ENCODE data around the gene PARVB.
A peak's percentile ranks its signal among the peaks of the same experiment; 100 is the strongest.

PARVB gene

DNA sequence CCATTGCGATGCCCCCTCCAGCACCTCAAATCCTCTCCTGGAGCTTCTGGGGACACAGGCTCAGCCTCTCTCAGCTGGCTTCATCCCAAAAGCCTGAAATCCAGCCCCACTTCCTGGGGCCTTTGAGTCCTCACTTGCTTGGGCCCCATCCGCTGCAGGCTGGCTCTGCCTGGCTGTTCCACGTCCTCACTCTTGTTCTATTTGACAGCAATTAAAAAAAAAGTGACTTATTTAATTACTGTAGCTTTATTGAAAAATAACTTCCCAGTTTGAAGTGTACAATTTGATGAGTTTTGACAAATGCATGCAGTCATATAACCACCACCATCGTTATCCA is 183.8 kb downstream of the PARVB start:
- ChIA-PET POLR2A (ENCODE audit: low non-redundant PET) (no interaction called here), CTCF (no interaction called here)
- no peak for TF ChIP-seq CTCF (conservative IDR thresholded peaks at IDR 0.05; ENCODE audit: low read depth)
- no peak for DNase-seq (ENCODE audit: low spot score)
- H3K27ac ChIP-seq: no peak overlapping the region

DNA sequence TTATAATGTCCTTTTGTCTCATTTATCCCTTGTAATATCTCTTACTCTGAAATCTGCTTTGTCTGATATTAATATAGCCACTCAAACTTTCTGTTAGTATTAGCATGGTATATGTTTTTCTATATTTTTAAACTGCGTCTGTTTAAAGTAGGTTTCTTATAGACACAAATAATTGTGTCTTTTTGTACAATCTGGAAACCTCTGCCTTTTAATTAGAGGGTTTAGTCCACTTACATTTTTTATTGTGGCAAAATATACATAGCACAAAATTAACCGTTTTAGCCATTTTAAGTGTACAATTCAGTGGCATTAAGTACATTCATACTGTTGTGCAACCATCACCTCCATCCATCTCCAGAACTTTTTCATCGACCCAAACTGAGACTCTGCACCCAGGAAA is 185.2 kb downstream of the PARVB start:
- no peak for TF ChIP-seq CTCF (conservative IDR thresholded peaks at IDR 0.05; ENCODE audit: low read depth)
- ChIA-PET POLR2A (ENCODE audit: low non-redundant PET) (no interaction called here), CTCF (interaction anchor here (0.6 kb wide), 1 partner anchor 54 kb away, joined by 3 read pairs; no protein-coding TSS in a partner anchor)
- H3K27ac ChIP-seq: no peak overlapping the region
- DNase-seq (ENCODE audit: low spot score): no peak

DNA sequence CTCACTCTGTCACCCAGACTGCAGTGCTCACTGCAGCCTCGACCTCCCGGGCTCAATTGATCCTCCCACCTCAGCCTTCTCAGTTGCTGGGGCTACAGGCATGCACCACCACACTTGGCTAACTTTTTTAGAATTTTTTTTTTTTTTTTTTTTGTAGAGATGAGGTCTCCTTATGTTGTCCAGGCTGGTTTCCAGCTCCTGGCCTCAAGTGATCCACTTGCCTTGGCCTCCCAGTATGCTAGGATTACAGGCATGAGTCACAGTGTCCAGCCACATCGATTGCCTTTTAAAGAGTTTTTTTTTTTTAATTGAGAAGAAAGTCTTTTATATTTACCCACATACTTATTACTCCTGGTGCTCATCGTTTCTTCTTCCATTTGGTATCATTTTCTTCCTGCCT is 186.6 kb downstream of the PARVB start:
- no peak for TF ChIP-seq CTCF (conservative IDR thresholded peaks at IDR 0.05; ENCODE audit: low read depth)
- DNase-seq (ENCODE audit: low spot score): no peak
- no peak overlapping the region for H3K27ac ChIP-seq
- ChIA-PET CTCF (interaction anchor here (0.8 kb wide), 1 partner anchor 414 kb away, joined by 4 read pairs; no protein-coding TSS in a partner anchor), POLR2A (ENCODE audit: low non-redundant PET) (no interaction called here)

DNA sequence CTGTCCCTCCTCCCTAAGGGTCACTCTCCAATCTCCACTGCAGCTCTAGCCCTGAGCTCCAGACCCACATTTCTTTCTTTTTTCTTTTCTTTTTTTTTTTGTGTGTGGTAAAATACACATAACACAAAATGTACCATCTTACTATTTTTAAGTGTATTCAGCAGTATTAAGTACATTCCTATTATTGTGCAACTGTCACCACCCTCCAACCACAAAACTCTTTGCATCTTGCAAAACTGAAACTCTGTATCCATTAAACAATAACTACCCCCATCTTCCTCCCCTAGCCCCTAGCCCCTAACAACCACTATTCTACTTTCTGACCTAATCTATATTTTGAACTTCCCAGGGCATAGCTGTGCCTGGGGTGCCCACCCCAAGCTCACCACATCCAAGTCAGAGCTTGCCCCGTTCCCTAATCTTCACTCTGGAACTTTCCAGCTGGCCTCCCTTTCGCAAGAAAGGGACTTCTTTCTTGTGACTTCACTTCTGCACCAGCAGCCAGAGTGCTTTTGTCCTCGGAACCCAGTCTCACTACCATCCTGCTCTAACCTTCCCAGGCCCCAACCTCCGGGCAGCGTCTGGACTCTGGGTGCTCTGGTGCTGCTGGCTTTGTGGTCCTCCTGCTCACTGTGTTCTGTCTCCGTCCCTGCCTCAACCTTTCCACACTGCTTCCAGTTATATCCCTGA is 187.3 kb downstream of the PARVB start:
- H3K27ac ChIP-seq: peak overlapping the region; percentile 11; the same call in 1 of the 2 replicates
- ChIA-PET POLR2A (ENCODE audit: low non-redundant PET) (no interaction called here), CTCF (interaction anchor here (0.8 kb wide), 1 partner anchor 413 kb away, joined by 4 read pairs; no protein-coding TSS in a partner anchor)
- no peak for DNase-seq (ENCODE audit: low spot score)
- no peak for TF ChIP-seq CTCF (conservative IDR thresholded peaks at IDR 0.05; ENCODE audit: low read depth)

DNA sequence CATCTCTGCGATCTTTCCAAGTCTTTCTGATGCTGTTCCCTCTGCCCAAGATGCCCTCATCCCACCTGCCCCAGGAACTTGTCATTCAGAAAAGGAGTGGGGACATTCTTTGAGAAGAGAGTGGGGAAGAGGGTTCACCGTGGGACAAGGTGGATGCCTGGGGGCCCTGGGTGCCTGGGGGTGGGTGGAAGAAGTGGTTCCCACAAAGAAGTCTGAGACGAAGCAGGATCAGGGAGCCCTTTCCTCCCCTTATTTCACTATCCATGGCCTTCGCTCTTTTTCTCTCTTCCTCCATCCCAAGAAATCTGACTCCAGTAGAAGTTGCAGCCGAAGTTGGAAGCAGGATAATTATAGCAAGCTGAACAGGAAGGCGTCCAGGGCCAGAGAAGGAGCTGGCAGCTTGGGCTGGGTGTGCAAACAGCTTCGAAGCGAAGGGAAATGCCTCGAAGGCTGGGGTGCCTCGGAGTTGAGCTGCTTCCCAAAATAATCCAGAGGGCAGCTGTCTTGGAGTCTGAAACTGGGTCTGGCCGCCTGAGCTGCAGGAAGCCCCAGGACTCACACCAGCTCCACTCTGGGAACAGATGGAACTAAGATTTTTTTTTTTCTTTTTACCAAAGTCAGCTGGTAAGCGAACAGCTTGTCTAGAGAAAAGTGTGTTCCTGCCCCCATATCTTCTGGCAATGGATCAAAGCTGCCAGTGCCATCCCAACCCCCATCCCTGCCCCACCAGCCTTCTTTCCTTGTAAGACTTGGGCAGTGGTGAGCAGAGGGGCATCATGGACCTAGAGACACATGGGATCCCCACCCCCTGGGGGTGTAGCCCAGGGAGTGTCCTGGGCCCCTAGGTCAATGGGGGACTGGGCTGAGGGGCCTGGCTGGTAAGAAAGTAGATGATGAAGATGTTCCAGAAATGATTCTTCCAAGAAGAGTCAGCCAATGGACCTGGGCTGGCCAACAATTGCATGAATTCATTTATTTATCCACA is 188.1 kb downstream of the PARVB start:
- no peak for DNase-seq (ENCODE audit: low spot score)
- CTCF ChIA-PET: no interaction called here
- POLR2A ChIA-PET (ENCODE audit: low non-redundant PET): no interaction called here
- H3K27ac ChIP-seq: peak overlapping the region; percentile 11; the same call in 1 of the 2 replicates
- no peak for TF ChIP-seq CTCF (conservative IDR thresholded peaks at IDR 0.05; ENCODE audit: low read depth)

DNA sequence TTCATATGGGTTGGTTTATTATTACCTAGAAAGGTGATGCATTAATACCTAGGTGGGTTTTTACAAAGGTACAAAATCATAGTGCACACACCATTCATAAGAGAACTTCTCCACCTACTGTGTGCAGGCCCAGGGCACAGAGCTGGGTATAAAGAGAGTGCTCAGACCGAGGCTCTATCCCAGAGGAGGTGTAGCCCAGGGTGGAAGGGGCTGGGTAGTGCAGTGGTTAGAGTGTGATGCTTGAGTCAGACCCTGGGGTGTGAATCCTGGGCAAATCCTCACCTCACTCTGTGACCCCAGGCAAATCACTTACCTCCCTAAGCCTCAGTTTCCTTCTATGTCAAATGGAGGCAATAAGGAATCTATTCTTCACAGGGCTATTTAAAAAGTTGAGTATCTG is 188.8 kb downstream of the PARVB start:
- no peak for DNase-seq (ENCODE audit: low spot score)
- POLR2A ChIA-PET (ENCODE audit: low non-redundant PET): no interaction called here
- CTCF ChIA-PET: no interaction called here
- no peak overlapping the region for H3K27ac ChIP-seq
- no peak for TF ChIP-seq CTCF (conservative IDR thresholded peaks at IDR 0.05; ENCODE audit: low read depth)
